Liver (tissue), 9 donors: Measurements from ENCODE around the gene MUTYH. TPM values are rescaled to one million over a fixed set of nuclear protein-coding genes. Genes with fewer than 3 reads are reported as not detected.

Source experiments
- DNase-seq: peaks from one replicate; pipeline ENCODE4 v3.0.0-alpha.2; 2017; ENCODE audit warnings: low spot score
- H3K27ac ChIP-seq, 2 donors: one replicate each; pipeline ENCODE4 v1.7.0; 2013; ENCODE audit warnings: inconsistent platforms in 2 of 2, low read length in 2 of 2, control low read depth in 1 of 2, low read depth in 1 of 2, mild to moderate bottlenecking in 1 of 2
- H3K27me3 ChIP-seq, 4 donors: one replicate each; pipeline versions ENCODE4 v1.6.1 to v1.7.0; 2013; ENCODE audit warnings: low read length in 3 of 4, inconsistent platforms in 1 of 4, mild to moderate bottlenecking in 1 of 4, moderate library complexity in 1 of 4; ENCODE audit not compliant: control insufficient read depth in 4 of 4, insufficient read depth in 4 of 4
- H3K36me3 ChIP-seq, 4 donors: one replicate each; pipeline versions ENCODE4 v1.6.1 to v1.7.0; 2013; ENCODE audit warnings: low read length in 3 of 4, mild to moderate bottlenecking in 3 of 4, low read depth in 1 of 4, moderate library complexity in 1 of 4; ENCODE audit not compliant: control insufficient read depth in 4 of 4, insufficient read depth in 3 of 4
- H3K4me1 ChIP-seq, 4 donors: one replicate each; pipeline versions ENCODE4 v1.6.1 to v1.7.0; 2013; ENCODE audit warnings: low read length in 3 of 4, mild to moderate bottlenecking in 3 of 4, moderate library complexity in 1 of 4; ENCODE audit not compliant: control insufficient read depth in 4 of 4, insufficient read depth in 4 of 4
- H3K4me3 ChIP-seq, 3 donors: one replicate each; pipeline versions ENCODE4 v1.6.1 to v1.7.0; 2013; ENCODE audit warnings: low read length in 3 of 3, control low read depth in 1 of 3, low read depth in 1 of 3, mild to moderate bottlenecking in 1 of 3
- H3K9ac ChIP-seq, 2 donors: one replicate each; pipeline ENCODE4 v1.7.0; 2013; ENCODE audit warnings: low read length in 2 of 2, mild to moderate bottlenecking in 2 of 2, moderate library complexity in 2 of 2, control low read depth in 1 of 2, low read depth in 1 of 2
- H3K9me3 ChIP-seq, 4 donors: one replicate each; pipeline versions ENCODE4 v1.6.1 to v1.7.0; 2013; ENCODE audit warnings: low read length in 3 of 4; ENCODE audit not compliant: control insufficient read depth in 4 of 4
- ATF3 ChIP-seq: IDR thresholded peaks from 2 replicates; pipeline ENCODE4 v1.6.1; 2016; ENCODE audit warnings: antibody characterized with exemption
- CTCF ChIP-seq: fragments of 150-350 bp; IDR thresholded peaks from 2 replicates; pipeline ENCODE4 v1.5.1; 2017; ENCODE audit warnings: improper control_type of control experiment, low read depth, low read length; ENCODE audit not compliant: missing input control
- EGR1 ChIP-seq, 2 donors: IDR thresholded peaks; 2 replicates each; pipeline ENCODE4 v1.6.1; 2016 to 2018; ENCODE audit warnings: antibody characterized with exemption in 2 of 2, low read depth in 2 of 2
- FOXA1 ChIP-seq: IDR thresholded peaks from 2 replicates; pipeline ENCODE4 v1.6.1; 2016; ENCODE audit warnings: antibody characterized with exemption
- FOXA2 ChIP-seq: IDR thresholded peaks from 2 replicates; pipeline ENCODE4 v1.6.1; 2016; ENCODE audit warnings: antibody characterized with exemption
- GABPA ChIP-seq, 2 donors: IDR thresholded peaks in 1 of 2; conservative IDR thresholded peaks in 1 of 2; 2 replicates each; pipeline ENCODE4 v1.6.1; 2016; ENCODE audit warnings: antibody characterized with exemption in 2 of 2, mild to moderate bottlenecking in 1 of 2, moderate library complexity in 1 of 2
- HNF4A ChIP-seq, 2 donors: conservative IDR thresholded peaks; 2 replicates each; pipeline ENCODE4 v1.6.1; 2016; ENCODE audit warnings: antibody characterized with exemption in 2 of 2, mild to moderate bottlenecking in 2 of 2
- HNF4G ChIP-seq: IDR thresholded peaks from 2 replicates; pipeline ENCODE4 v1.6.1; 2016; ENCODE audit warnings: antibody characterized with exemption
- MAX ChIP-seq: IDR thresholded peaks from 2 replicates; pipeline ENCODE4 v1.6.1; 2016; ENCODE audit warnings: antibody characterized with exemption
- NR2F2 ChIP-seq: IDR thresholded peaks from 2 replicates; pipeline ENCODE4 v1.6.1; 2016; ENCODE audit warnings: antibody characterized with exemption
- RAD21 ChIP-seq, 2 donors: IDR thresholded peaks; 2 replicates each; pipeline ENCODE4 v1.6.1; 2016; ENCODE audit warnings: antibody characterized with exemption in 2 of 2, mild to moderate bottlenecking in 2 of 2
- REST ChIP-seq: IDR thresholded peaks from 2 replicates; pipeline ENCODE4 v1.6.1; 2016; ENCODE audit warnings: antibody characterized with exemption, mild to moderate bottlenecking
- RXRA ChIP-seq, 2 donors: IDR thresholded peaks; 2 replicates each; pipeline ENCODE4 v1.6.1; 2017 to 2018; ENCODE audit warnings: antibody characterized with exemption in 2 of 2, mild to moderate bottlenecking in 1 of 2
- SP1 ChIP-seq: IDR thresholded peaks from 2 replicates; pipeline ENCODE4 v1.6.1; 2018; ENCODE audit warnings: antibody characterized with exemption, mild to moderate bottlenecking
- TAF1 ChIP-seq: conservative IDR thresholded peaks from 2 replicates; pipeline ENCODE4 v1.6.1; 2016; ENCODE audit warnings: antibody characterized with exemption, mild to moderate bottlenecking
- YY1 ChIP-seq: IDR thresholded peaks from 2 replicates; pipeline ENCODE4 v1.6.1; 2016; ENCODE audit warnings: antibody characterized with exemption, mild to moderate bottlenecking
- WGBS: extraction: QIAGEN DNeasy Blood & Tissue Kit; methylation state at CpG from one replicate; pipeline ENCODE4 v1.1.7; 2013; 5-methylcytosine and 5-hydroxymethylcytosine counted together
- polyA plus RNA-seq, 2 donors: library from polyadenylated mRNA; stranded (reverse) in 1 of 2; unstranded in 1 of 2; fragments of 200-250 nt in 1 of 2; fragments of >200 nt in 1 of 2; fragmentation: Nextera tagmentation in 1 of 2; extraction: Ambion mirVana in 1 of 2; gene quantifications; one replicate each; pipeline versions ENCODE4 v1.2.1 to v1.2.3, GENCODE V29; 2013 to 2015
- total RNA-seq, 2 donors: library from RNA; depleted of rRNA; stranded (reverse); fragments of >200 nt; gene quantifications; one replicate each; pipeline ENCODE4 v1.2.3, GENCODE V29; 2014
- donor health status: healthy.
- donor health status: healthy.
- donor health status: healthy.
- donor health status: healthy.
- donor health status: healthy.

MUTYH gene
- total and polyA plus RNA-seq, 4 donors: 5.2 to 10.0 (median 8.2) TPM

- Histone ChIP-seq H3K27ac (no peak overlapping the region), H3K4me3 (no peak overlapping the region), H3K36me3 (peaks cover 2 to 25% (median 6%) of the 10 kb centered on the region in 4 donors), H3K9ac (no peak overlapping the region), H3K4me1 (peaks cover 3 to 13% (median 7%) of the 10 kb centered on the region in 4 donors), H3K9me3 (no peaks in the 10 kb centered on the region), H3K27me3 (no peaks in the 10 kb centered on the region)
- no peak for TF ChIP-seq YY1
- TF ChIP-seq FOXA1: no peak
- no peak for TF ChIP-seq FOXA2
- TF ChIP-seq MAX: no peak
- TF ChIP-seq RXRA (IDR thresholded peaks at IDR 0.05): no peak
- TF ChIP-seq ATF3: no peak
- TF ChIP-seq NR2F2: no peak
- no peak for TF ChIP-seq HNF4G
- no peak for TF ChIP-seq RAD21 (IDR thresholded peaks at IDR 0.05)
- no peak for TF ChIP-seq GABPA (IDR thresholded peaks at IDR 0.05 in 1 of 2, conservative IDR thresholded peaks at IDR 0.05 in 1 of 2)
- no peak for TF ChIP-seq SP1
- WGBS: 88% methylated on average over 4 of the region's 4 CpGs
- DNase-seq: no peak
Measured at GRCh38 chr1:45329445-45329844, 10.8 kb downstream of the MUTYH start.

GRCh38 chr1:45328680-45329079, 11.6 kb downstream of the MUTYH start:
- DNase-seq: no peak
- TF ChIP-seq CTCF (no peak), FOXA1 (no peak), YY1 (no peak), HNF4A (conservative IDR thresholded peaks at IDR 0.05) (no peak), HNF4G (no peak), MAX (no peak), GABPA (IDR thresholded peaks at IDR 0.05 in 1 of 2, conservative IDR thresholded peaks at IDR 0.05 in 1 of 2) (no peak), RAD21 (IDR thresholded peaks at IDR 0.05) (no peak), REST (no peak), SP1 (no peak), TAF1 (no peak), FOXA2 (no peak), EGR1 (IDR thresholded peaks at IDR 0.05; ENCODE audit: low read depth in 2 of 2) (no peak), ATF3 (no peak)
- WGBS: 86% methylated on average over 5 of the region's 5 CpGs
- Histone ChIP-seq H3K4me1 (peaks cover 3 to 13% (median 7%) of the 10 kb centered on the region in 4 donors), H3K27me3 (no peaks in the 10 kb centered on the region), H3K36me3 (peaks cover 2 to 23% (median 6%) of the 10 kb centered on the region in 4 donors), H3K9me3 (no peaks in the 10 kb centered on the region), H3K4me3 (no peak overlapping the region), H3K9ac (no peak overlapping the region), H3K27ac (no peak overlapping the region)
